ENCODE measurements around the gene KCNJ10. TPM values are rescaled to one million over a fixed set of nuclear protein-coding genes. Genes with fewer than 3 reads are reported as not detected.

KCNJ10 gene
- total RNA-seq, 8 experiments from 2014 or later, result 0.18 to 3.9 (median 0.50) TPM

DNA sequence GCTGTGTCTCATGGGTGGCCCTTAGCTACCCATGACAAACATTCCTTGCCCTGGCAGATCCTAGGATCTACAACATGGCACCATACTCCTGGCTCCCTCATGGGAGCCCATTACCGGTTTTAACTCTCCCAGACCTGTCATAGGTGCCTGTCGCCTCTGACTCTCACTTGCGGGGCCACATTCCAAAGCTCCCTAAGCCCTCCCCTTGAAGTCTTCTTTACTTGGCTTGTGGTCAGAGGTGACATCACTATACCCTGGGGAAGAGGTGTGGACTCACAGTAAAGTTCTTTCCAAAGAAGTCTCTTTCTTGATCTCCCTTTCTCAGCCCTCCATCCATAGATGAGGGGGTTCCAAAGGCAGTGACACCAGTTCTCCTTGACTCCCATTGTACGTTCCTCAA lies 110.5 kb downstream of the KCNJ10 start:
- no peak for ATAC-seq (replicated peaks in 6 of 8)
- peaks cover 0 to 6% of the 10 kb centered on the region in 2 donors for H3K4me1 ChIP-seq (replicated peaks in 1 of 2)

DNA sequence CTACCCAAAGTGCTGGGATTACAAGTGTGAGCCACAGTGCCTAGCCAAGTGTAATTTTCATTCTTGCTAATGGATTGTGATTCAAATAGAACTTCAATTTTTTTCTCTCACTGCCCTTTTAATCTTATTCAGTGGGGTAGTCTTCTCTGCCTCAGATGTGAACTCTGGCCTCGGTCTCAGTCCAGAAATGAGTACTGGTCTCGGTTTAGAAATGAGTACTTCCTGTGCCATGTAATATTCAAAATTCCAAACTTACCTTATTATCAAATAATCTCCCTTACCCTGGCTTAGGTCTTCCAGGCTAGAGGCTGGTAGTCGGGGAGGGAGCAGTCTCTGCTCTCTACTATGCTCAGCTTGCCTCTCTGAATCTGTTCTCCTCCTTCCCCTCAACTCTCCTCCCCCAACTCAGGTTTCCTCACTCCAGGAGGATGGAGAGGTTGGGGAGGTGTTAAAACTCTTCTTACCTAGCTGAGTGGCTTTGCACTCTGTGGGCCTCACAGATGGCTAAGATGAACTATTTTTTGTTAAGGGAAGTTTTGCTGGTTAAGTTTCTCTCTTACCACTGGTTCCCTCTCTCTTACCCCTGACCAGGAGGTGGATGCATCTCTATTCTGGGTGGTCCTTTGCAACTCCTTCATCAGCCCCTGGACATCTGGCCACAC lies 111.1 kb downstream of the KCNJ10 start:
- no peak overlapping the region for H3K27ac ChIP-seq
- peaks cover 0 to 4% of the 10 kb centered on the region in 2 donors for H3K4me1 ChIP-seq (replicated peaks in 1 of 2)
- no peak overlapping the region for H3K4me3 ChIP-seq
- in situ Hi-C loops (cut with MboI; ENCODE audit: low pct_unique_long_range_greater_than_20kb in 2 of 9, low sequenced_read_pairs in 9 of 9, unreplicated experiment in 9 of 9), result no loop called here
- 21 to 100% (median 62%) methylated on average over 1 to 3 of the region's 3 CpGs for WGBS, 10 experiments
- ATAC-seq (replicated peaks in 6 of 8), result no peak

More for the DNA sequence above, 110.5 kb downstream of the KCNJ10 start:
- WGBS, 10 experiments, result 0 to 100% (median 68%) methylated on average over 1 to 4 of the region's 4 CpGs; no CpG with 5 or more reads in 3 of the 10 experiments
- H3K4me3 ChIP-seq, result no peak overlapping the region
- no peak overlapping the region for H3K27ac ChIP-seq
- in situ Hi-C loops (cut with MboI; ENCODE audit: low pct_unique_long_range_greater_than_20kb in 2 of 9, low sequenced_read_pairs in 9 of 9, unreplicated experiment in 9 of 9), result no loop called here

GRCh38 chr1:159957824-159958268 lies 112.1 kb downstream of the KCNJ10 start:
- in situ Hi-C loops (cut with MboI; ENCODE audit: low pct_unique_long_range_greater_than_20kb in 2 of 9, low sequenced_read_pairs in 9 of 9, unreplicated experiment in 9 of 9), result no loop called here
- peaks cover 0 to 6% of the 10 kb centered on the region in 2 donors for H3K4me1 ChIP-seq (replicated peaks in 1 of 2)
- H3K27ac ChIP-seq, result no peak overlapping the region
- ATAC-seq (replicated peaks in 6 of 8), result no peak
- no peak overlapping the region for H3K4me3 ChIP-seq
- WGBS, 10 experiments, result 25 to 77% (median 55%) methylated on average over 2 to 9 of the region's 9 CpGs

DNA sequence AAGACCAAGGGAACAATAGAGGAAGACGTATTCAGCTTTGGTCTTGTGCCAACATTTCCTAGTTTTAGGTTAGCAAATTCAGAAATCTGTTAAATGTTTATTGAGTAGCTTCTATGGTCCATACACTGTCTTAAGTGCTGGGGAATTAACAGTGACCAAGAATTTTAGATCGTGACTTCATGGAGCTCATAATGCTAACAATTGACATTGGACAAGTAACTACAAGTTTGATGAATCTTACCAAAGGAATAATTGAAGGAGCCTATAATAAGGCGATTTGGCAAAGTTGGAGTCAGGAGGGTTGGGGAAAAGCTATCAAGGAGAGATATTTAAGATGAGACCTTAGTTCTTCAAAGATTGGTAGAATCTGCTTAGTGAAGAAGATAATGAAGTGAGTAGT lies 114.5 kb downstream of the KCNJ10 start:
- H3K27ac ChIP-seq, result no peak overlapping the region
- in situ Hi-C loops (cut with MboI; ENCODE audit: low pct_unique_long_range_greater_than_20kb in 2 of 9, low sequenced_read_pairs in 9 of 9, unreplicated experiment in 9 of 9), result no loop called here
- no peak overlapping the region for H3K4me3 ChIP-seq
- ATAC-seq (replicated peaks in 6 of 8), result no peak
- WGBS, 10 experiments, result 64 to 93% (median 82%) methylated on average over 2 to 3 of the region's 3 CpGs; no CpG with 5 or more reads in 1 of the 10 experiments
- H3K4me1 ChIP-seq (replicated peaks in 1 of 2), result peaks cover 0 to 6% of the 10 kb centered on the region in 2 donors

- no peak within 1 kb of the TSS for H3K4me3 ChIP-seq
- in situ Hi-C loops (cut with MboI; ENCODE audit: low pct_unique_long_range_greater_than_20kb in 2 of 9, low sequenced_read_pairs in 9 of 9, unreplicated experiment in 9 of 9), result no loop called here
- H3K4me1 ChIP-seq (replicated peaks in 1 of 2), result peaks cover 0 to 6% of the 10 kb centered on the region in 2 donors
- WGBS, 10 experiments, result 52 to 100% (median 70%) methylated on average over 1 to 10 of the region's 11 CpGs; no CpG with 5 or more reads in 2 of the 10 experiments
- H3K27ac ChIP-seq, result no peak within 1 kb of the TSS
- peak in 6 of 8 experiments; percentile 43 to 99 (median 95) for ATAC-seq (replicated peaks in 6 of 8)
Observed at GRCh38 chr1:159953536-159954515, 116.1 kb downstream of the KCNJ10 start, which contains the start of gene SLAMF9. SLAMF9 (minus strand) TSS chr1:159954237; CDS start chr1:159954137, 100 bp downstream.

GRCh38 chr1:159952932-159953331 lies 117.0 kb downstream of the KCNJ10 start:
- in situ Hi-C loops (cut with MboI; ENCODE audit: low pct_unique_long_range_greater_than_20kb in 2 of 9, low sequenced_read_pairs in 9 of 9, unreplicated experiment in 9 of 9), result no loop called here
- H3K27ac ChIP-seq, result no peak overlapping the region
- WGBS, 10 experiments, result 40 to 100% (median 81%) methylated on average over 1 to 5 of the region's 5 CpGs; no CpG with 5 or more reads in 4 of the 10 experiments
- no peak overlapping the region for H3K4me3 ChIP-seq
- peaks cover 0 to 6% of the 10 kb centered on the region in 2 donors for H3K4me1 ChIP-seq (replicated peaks in 1 of 2)
- no peak for ATAC-seq (replicated peaks in 6 of 8)

DNA sequence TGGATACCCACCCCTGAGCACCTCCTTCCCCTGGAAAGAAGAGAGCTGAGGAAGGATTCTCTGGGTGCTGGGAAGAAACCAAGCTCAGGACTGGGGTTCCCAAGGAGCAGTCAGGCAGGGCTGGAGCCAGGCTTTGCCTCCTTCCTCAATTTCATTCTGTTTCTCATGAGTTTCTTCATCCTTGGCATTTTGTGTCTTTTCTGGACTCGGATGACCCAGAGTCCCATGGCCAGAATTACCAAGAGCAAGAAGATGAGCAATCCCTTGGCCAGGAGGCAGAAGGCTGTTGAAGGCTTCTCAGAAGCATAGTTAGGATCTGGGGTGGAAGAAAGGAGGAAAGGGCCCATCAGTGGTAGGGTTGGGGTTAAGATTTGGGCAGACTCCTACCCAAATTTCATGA lies 118.4 kb downstream of the KCNJ10 start:
- H3K4me1 ChIP-seq (replicated peaks in 1 of 2), result peaks cover 0 to 6% of the 10 kb centered on the region in 2 donors
- 0 to 67% (median 51%) methylated on average over 1 of the region's 1 CpG; no CpG with 5 or more reads in 4 of the 10 experiments for WGBS, 10 experiments
- H3K4me3 ChIP-seq, result no peak overlapping the region
- no peak for ATAC-seq (replicated peaks in 6 of 8)
- no peak overlapping the region for H3K27ac ChIP-seq
- in situ Hi-C loops (cut with MboI; ENCODE audit: low pct_unique_long_range_greater_than_20kb in 2 of 9, low sequenced_read_pairs in 9 of 9, unreplicated experiment in 9 of 9), result no loop called here

- ATAC-seq (replicated peaks in 6 of 8), result no peak
- H3K4me1 ChIP-seq (replicated peaks in 1 of 2), result peaks cover 0 to 9% of the 10 kb centered on the region in 2 donors
- WGBS, 10 experiments, result 0 to 54% (median 36%) methylated on average over 1 to 2 of the region's 2 CpGs; no CpG with 5 or more reads in 3 of the 10 experiments
- no peak overlapping the region for H3K27ac ChIP-seq
- H3K4me3 ChIP-seq, result no peak overlapping the region
- in situ Hi-C loops (cut with MboI; ENCODE audit: low pct_unique_long_range_greater_than_20kb in 2 of 9, low sequenced_read_pairs in 9 of 9, unreplicated experiment in 9 of 9), result no loop called here
Observed at GRCh38 chr1:159951016-159951415, 118.9 kb downstream of the KCNJ10 start.

- in situ Hi-C loops (cut with MboI; ENCODE audit: low pct_unique_long_range_greater_than_20kb in 2 of 9, low sequenced_read_pairs in 9 of 9, unreplicated experiment in 9 of 9), result loop anchor here in 3 of 9 experiments (25.0 kb wide), 3 partner anchors 137 to 287 kb away; partner anchors contain the start of genes IGSF8 (in 2 of the 3), KCNJ9 (in 2 of the 3) and DUSP23 (in 1 of the 3)
- ATAC-seq (replicated peaks in 6 of 8), result no peak
- Histone ChIP-seq H3K4me1 (replicated peaks in 1 of 2) (peaks cover 0 to 11% of the 10 kb centered on the region in 2 donors), H3K27ac (no peak overlapping the region), H3K4me3 (no peak overlapping the region)
- 72 to 94% (median 90%) methylated on average over 2 to 3 of the region's 4 CpGs; no CpG with 5 or more reads in 7 of the 10 experiments for WGBS, 10 experiments
Observed at GRCh38 chr1:159949981-159950381, 120.0 kb downstream of the KCNJ10 start.

DNA sequence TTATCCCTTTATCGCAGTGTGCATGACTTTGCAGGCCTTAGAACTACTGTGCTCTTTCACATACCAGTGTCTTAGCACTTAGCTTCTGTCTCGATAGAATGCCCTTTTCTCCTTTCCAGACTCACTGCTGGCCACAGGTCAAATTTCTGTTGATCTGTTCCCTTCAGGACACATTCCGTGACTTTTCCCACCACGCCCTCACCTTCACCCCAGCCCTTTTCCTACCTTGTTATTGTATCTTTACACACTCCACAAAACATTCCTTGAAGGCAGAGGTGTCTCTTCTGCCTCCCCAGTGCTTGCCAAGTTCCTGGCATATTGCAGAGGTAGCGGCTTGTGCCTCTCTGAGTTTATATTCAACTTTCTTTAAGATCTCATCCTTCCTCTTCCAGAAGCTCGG lies 120.8 kb downstream of the KCNJ10 start:
- ATAC-seq (replicated peaks in 6 of 8), result no peak
- H3K4me3 ChIP-seq, result no peak overlapping the region
- peaks cover 7 to 14% of the 10 kb centered on the region in 2 donors for H3K4me1 ChIP-seq (replicated peaks in 1 of 2)
- in situ Hi-C loops (cut with MboI; ENCODE audit: low pct_unique_long_range_greater_than_20kb in 2 of 9, low sequenced_read_pairs in 9 of 9, unreplicated experiment in 9 of 9), result loop anchor here in 3 of 9 experiments (25.0 kb wide), 3 partner anchors 138 to 288 kb away; partner anchors contain the start of genes IGSF8 (in 2 of the 3), KCNJ9 (in 2 of the 3) and DUSP23 (in 1 of the 3)
- WGBS, 10 experiments, result 78 to 100% (median 86%) methylated on average over 1 to 6 of the region's 6 CpGs
- H3K27ac ChIP-seq, result no peak overlapping the region
